H1 (cell line): ENCODE results near the gene ZNF581. TPM values are rescaled to one million over a fixed set of nuclear protein-coding genes. Genes with fewer than 3 reads are reported as not detected.

Experiments
- CTCF ChIA-PET: fragments of 300-600 bp; sonication (Branson Sonifier 250); formaldehyde crosslinking; loops from one replicate; lab custom pipeline; 2021; ENCODE audit not compliant: partially characterized antibody; lab: Charles Lee
- POLR2A ChIA-PET: fragments of 300-600 bp; sonication (Branson Sonifier 250); formaldehyde crosslinking; loops from one replicate; lab custom pipeline; 2021; ENCODE audit warnings: inconsistent platforms; ENCODE audit not compliant: partially characterized antibody; lab: Charles Lee
- DNase-seq, 2 experiments: peaks; one replicate each; pipeline versions ENCODE4 v3.0.0 to v3.0.0-alpha.2; 2010 to 2022; ENCODE audit warnings: low spot score in 2 of 2, low read depth in 1 of 2, mixed read lengths in 1 of 2
- FAIRE-seq: peaks from 2 replicates; lab custom pipeline; 2011; peaks lifted over from hg19 to GRCh38; lab: Jason Lieb, UNC
- H2AFZ ChIP-seq: 2 replicates; pipeline ENCODE4 v1.8.1; 2012; ENCODE audit warnings: low read length, inconsistent platforms
- H2AK5ac ChIP-seq: 2 replicates; pipeline ENCODE4 v1.6.1; 2013; ENCODE audit warnings: low read depth, low read length
- H2BK120ac ChIP-seq: replicated peaks from 2 replicates; pipeline ENCODE3; 2013; ENCODE audit warnings: low read depth, low read length, inconsistent platforms
- H2BK12ac ChIP-seq: 2 replicates; pipeline ENCODE4 v1.6.1; 2013; ENCODE audit warnings: low read depth, low read length
- H2BK15ac ChIP-seq: 2 replicates; pipeline ENCODE4 v1.6.1; 2013; ENCODE audit warnings: low read length
- H2BK20ac ChIP-seq: 2 replicates; pipeline ENCODE4 v1.6.1; 2013; ENCODE audit warnings: low read length
- H2BK5ac ChIP-seq: 2 replicates; pipeline ENCODE4 v1.6.1; 2013; ENCODE audit warnings: low read depth, low read length
- H3K14ac ChIP-seq: 2 replicates; pipeline ENCODE4 v1.6.1; 2013; ENCODE audit warnings: inconsistent platforms; ENCODE audit not compliant: insufficient read length
- H3K18ac ChIP-seq: 2 replicates; pipeline ENCODE4 v1.6.1; 2013; ENCODE audit warnings: low read length; ENCODE audit errors: extremely low read depth
- H3K23ac ChIP-seq: 2 replicates; pipeline ENCODE4 v1.6.1; 2013; ENCODE audit warnings: inconsistent platforms; ENCODE audit not compliant: insufficient read length
- H3K23me2 ChIP-seq: 2 replicates; pipeline ENCODE4 v1.6.1; 2013; ENCODE audit warnings: low read depth, low read length
- H3K27ac ChIP-seq: 2 replicates; pipeline ENCODE4 v1.6.1; 2011; ENCODE audit warnings: low read depth, low read length, inconsistent platforms
- H3K27me3 ChIP-seq, 4 experiments: replicated peaks in 1 of 4; 1 replicate in 1 of 4; 2 replicates in 3 of 4; pipeline versions ENCODE4 v1.6.1 to v1.8.1; 2011 to 2013; ENCODE audit warnings: low read length in 3 of 4, mild to moderate bottlenecking in 3 of 4, inconsistent platforms in 2 of 4, mixed read lengths in 2 of 4, moderate library complexity in 1 of 4; ENCODE audit not compliant: control insufficient read depth in 3 of 4, insufficient read depth in 3 of 4; ENCODE audit errors: extremely low read depth in 1 of 4
- H3K36me3 ChIP-seq, 4 experiments: 2 replicates each; pipeline versions ENCODE4 v1.6.1 to v1.8.1; 2011 to 2013; ENCODE audit warnings: mild to moderate bottlenecking in 4 of 4, low read length in 3 of 4, moderate library complexity in 2 of 4, control low read depth in 1 of 4, inconsistent platforms in 1 of 4; ENCODE audit not compliant: insufficient read depth in 4 of 4, control insufficient read depth in 2 of 4
- H3K4ac ChIP-seq: replicated peaks from 2 replicates; pipeline ENCODE3; 2013; ENCODE audit warnings: low read length, low read depth, mixed read lengths, inconsistent platforms; ENCODE audit not compliant: insufficient read length
- H3K4me1 ChIP-seq, 4 experiments: replicated peaks in 1 of 4; 1 replicate in 1 of 4; 2 replicates in 3 of 4; pipeline versions ENCODE4 v1.6.1 to v1.8.1; 2011 to 2013; ENCODE audit warnings: low read length in 3 of 4, inconsistent platforms in 2 of 4, mixed read lengths in 1 of 4; ENCODE audit not compliant: insufficient read depth in 4 of 4, control insufficient read depth in 3 of 4
- H3K4me2 ChIP-seq, 2 experiments: 2 replicates each; pipeline versions ENCODE4 v1.6.1 to v1.8.1; 2011 to 2013; ENCODE audit warnings: low read depth in 2 of 2, low read length in 2 of 2, control low read depth in 1 of 2, inconsistent platforms in 1 of 2, mild to moderate bottlenecking in 1 of 2; ENCODE audit not compliant: insufficient read depth in 1 of 2
- H3K4me3 ChIP-seq, 4 experiments: fragments of 200-600, 300-600 bp in 1 of 4; sonication (generic), shearing (Covaris generic), sonication (Bioruptor Twin) in 1 of 4; 2 replicates each; pipeline versions ENCODE4 v1.5.1 to v1.8.1; 2011 to 2016; ENCODE audit warnings: low read length in 4 of 4, low read depth in 3 of 4, control low read depth in 2 of 4, inconsistent platforms in 2 of 4, mild to moderate bottlenecking in 2 of 4, mixed read lengths in 1 of 4, moderate library complexity in 1 of 4; ENCODE audit not compliant: insufficient read depth in 2 of 4; ENCODE audit errors: extremely low read depth in 1 of 4
- H3K56ac ChIP-seq: replicated peaks from 2 replicates; pipeline ENCODE3; 2013; ENCODE audit warnings: low read depth, mild to moderate bottlenecking, mixed read lengths, low read length, inconsistent platforms; ENCODE audit not compliant: insufficient read length
- H3K79me1 ChIP-seq: 2 replicates; pipeline ENCODE4 v1.6.1; 2013; ENCODE audit warnings: low read depth, low read length, control low read depth
- H3K79me2 ChIP-seq, 2 experiments: 2 replicates each; pipeline versions ENCODE4 v1.6.1 to v1.8.1; 2012 to 2013; ENCODE audit warnings: low read length in 2 of 2, mild to moderate bottlenecking in 2 of 2, inconsistent platforms in 1 of 2; ENCODE audit not compliant: insufficient read depth in 2 of 2, control insufficient read depth in 1 of 2
- H3K9ac ChIP-seq, 4 experiments: replicated peaks in 1 of 4; 1 replicate in 1 of 4; 2 replicates in 3 of 4; pipeline versions ENCODE4 v1.6.1 to v1.8.1; 2011 to 2013; ENCODE audit warnings: low read depth in 3 of 4, low read length in 3 of 4, control low read depth in 2 of 4, mild to moderate bottlenecking in 2 of 4, moderate library complexity in 2 of 4, inconsistent platforms in 1 of 4; ENCODE audit errors: extremely low read depth in 1 of 4
- H3K9me3 ChIP-seq, 2 experiments: 2 replicates each; pipeline versions ENCODE4 v1.6.1 to v1.8.1; 2012 to 2013; ENCODE audit warnings: mild to moderate bottlenecking in 2 of 2, moderate library complexity in 2 of 2, control low read depth in 1 of 2, inconsistent platforms in 1 of 2, low read depth in 1 of 2, low read length in 1 of 2, mixed read lengths in 1 of 2; ENCODE audit not compliant: insufficient read depth in 2 of 2
- H4K20me1 ChIP-seq, 2 experiments: replicated peaks in 1 of 2; 2 replicates each; pipeline versions ENCODE3 to v1.8.1; 2011 to 2013; ENCODE audit warnings: inconsistent platforms in 2 of 2, low read length in 2 of 2, mild to moderate bottlenecking in 1 of 2; ENCODE audit not compliant: insufficient read depth in 2 of 2, control insufficient read depth in 1 of 2
- H4K5ac ChIP-seq: 2 replicates; pipeline ENCODE4 v1.6.1; 2013; ENCODE audit warnings: low read length, low read depth, mixed read lengths, inconsistent platforms; ENCODE audit not compliant: insufficient read length
- H4K8ac ChIP-seq: 2 replicates; pipeline ENCODE4 v1.8.0; 2013; ENCODE audit warnings: mild to moderate bottlenecking, moderate library complexity, low read length, inconsistent platforms; ENCODE audit not compliant: insufficient read depth; ENCODE audit errors: extremely low read depth
- H4K91ac ChIP-seq: replicated peaks from 2 replicates; pipeline ENCODE3; 2013; ENCODE audit warnings: low read length, mixed read lengths, inconsistent platforms; ENCODE audit not compliant: insufficient read length
- POLR2AphosphoS5 ChIP-seq: IDR thresholded peaks from 2 replicates; pipeline ENCODE4 v1.6.1; 2011; ENCODE audit warnings: low read depth, low read length
- TBP ChIP-seq: IDR thresholded peaks from 2 replicates; pipeline ENCODE4 v1.6.1; 2011; ENCODE audit warnings: low read depth, low read length, improper control_type of control experiment
- WGBS, 2 experiments: shearing (Covaris generic) in 1 of 2; methylation state at CpG; one replicate each; pipeline versions ENCODE4 v1.1.6 to v1.1.7; 2013 to 2015; ENCODE audit warnings: low lambda C conversion rate in 2 of 2, mixed read lengths in 2 of 2, inconsistent platforms in 1 of 2, low coverage in 1 of 2, missing lambda C conversion rate in 1 of 2; ENCODE audit not compliant: insufficient replicate concordance in 2 of 2, insufficient coverage in 1 of 2, insufficient read length in 1 of 2; ENCODE audit errors: extremely low coverage in 1 of 2, missing lambda C conversion rate in 1 of 2; 5-methylcytosine and 5-hydroxymethylcytosine counted together
- polyA plus RNA-seq, 7 experiments: library from polyadenylated mRNA; depleted of rRNA in 3 of 7; stranded (reverse) in 5 of 7; unstranded in 2 of 7; fragments of >200 nt in 5 of 7; fragments of 200-250 nt in 2 of 7; gene quantifications; 1 replicate in 5 of 7; 2 replicates in 1 of 7; 4 replicates in 1 of 7; pipeline versions ENCODE4 v1.2.1 to v1.2.3, GENCODE V29; 2011 to 2013; ENCODE audit warnings: missing spikeins in 2 of 7, mixed read lengths in 2 of 7
- total RNA-seq: library from RNA; stranded (reverse); fragmentation: NEBNext Ultra II Directional; extraction: Animal tissue kit (Norgen Biotek cat#: 25700); gene quantifications from 2 replicates; pipeline ENCODE4 v1.2.1, GENCODE V29; 2021

Gene ZNF581
- total and polyA plus RNA-seq, 2 of the 8 experiments (the other 6 are each of a cell fraction or from before 2014, with no cell fraction given) = 73.0 to 76.1 TPM

- Histone ChIP-seq H3K14ac (peak overlapping the region; percentile 27), H2BK15ac (no peak overlapping the region), H3K4me3 (peak overlapping the region; percentile 72 to 85 (median 78)), H4K5ac (no peak overlapping the region), H2AK5ac (no peak overlapping the region), H3K4me1 (peaks cover 0 to 20% (median 10%) of the 10 kb centered on the region in 4 experiments; a peak in 6 of 7 replicates), H2BK120ac (no peak overlapping the region), H2BK5ac (no peak overlapping the region), H3K79me2 (peaks cover 4 to 21% of the 10 kb centered on the region in 2 experiments; a peak in 3 of 4 replicates), H2BK20ac (no peak overlapping the region), H4K91ac (peak overlapping the region; percentile 26), H3K4me2 (peak overlapping the region; percentile 78 to 81), H3K23ac (no peak overlapping the region), H3K9me3 (no peaks in the 10 kb centered on the region), H2BK12ac (no peak overlapping the region), H2AFZ (no peak overlapping the region), H3K9ac (peak overlapping the region in 1 of 4 experiments; percentile 16; a peak in 2 of 7 replicates), H3K27ac (no peak overlapping the region), H3K18ac (peak overlapping the region; percentile 87), H3K36me3 (peaks cover 7 to 13% (median 11%) of the 10 kb centered on the region in 4 experiments), H3K79me1 (peaks cover 14% of the 10 kb centered on the region), H3K23me2 (peaks cover 26% of the 10 kb centered on the region), H4K20me1 (peaks cover 0 to 4% of the 10 kb centered on the region in 2 experiments), H3K27me3 (no peaks in the 10 kb centered on the region), H3K56ac (peak overlapping the region; percentile 80), H3K4ac (peak overlapping the region; percentile 74), H4K8ac (no peak overlapping the region; the same call in 1 of the 2 replicates)
- ChIA-PET POLR2A (interaction anchor here (0.6 to 9.2 kb wide), 21 partner anchors 8 to 554 kb away, joined by 3 to 96 read pairs (median 4); partner anchors contain the start of genes FIZ1, NAT14, ZNF628 and ZNF784), CTCF (interaction anchor here (0.7 to 6.9 kb wide), 8 partner anchors 10 to 701 kb away, joined by 3 to 56 read pairs (median 4); partner anchors contain the start of gene ZNF865)
- no peak for TF ChIP-seq TBP
- TF ChIP-seq POLR2AphosphoS5 = peak; percentile 29; the same call in 1 of the 2 replicates
- FAIRE-seq = no peak
- DNase-seq = no peak
- WGBS, 2 experiments = 58% methylated on average over 14 of the region's 14 CpGs; no CpG with 5 or more reads in 1 of the 2 experiments
These were observed 3.7 kb downstream of the ZNF581 start for GRCh38 chr19:55646889-55647731.
